HEK293 (cell line): ENCODE measurements around the gene PBRM1.
A peak's percentile ranks its signal among the peaks of the same experiment; 100 is the strongest.

Experiments used
- CTCF ChIA-PET: fragments of 350-600 bp; formaldehyde crosslinking; extraction: SDS; loops from one replicate; lab custom pipeline; 2021; ENCODE audit warnings: antibody characterized with exemption; lab: Yijun Ruan, JAX
- POLR2A ChIA-PET: fragments of 300-600 bp; formaldehyde crosslinking; extraction: SDS; loops from one replicate; lab custom pipeline; 2020; ENCODE audit warnings: antibody characterized with exemption, inconsistent platforms; lab: Yijun Ruan, JAX
- H3K27ac ChIP-seq: fragments of 200-500 bp; sonication (Bioruptor generic); 2 replicates; pipeline ENCODE4 v1.5.1; 2014; ENCODE audit warnings: low read depth, low read length, control low read depth, inconsistent platforms; ENCODE audit errors: extremely low read depth
- H3K36me3 ChIP-seq, 2 experiments: fragments of 200-500 bp in 1 of 2; sonication (Bioruptor generic) in 1 of 2; 1 replicate in 1 of 2; 2 replicates in 1 of 2; pipeline ENCODE4 v1.5.1; 2014 to 2017; ENCODE audit warnings: inconsistent platforms in 2 of 2, low read length in 2 of 2; ENCODE audit not compliant: control insufficient read depth in 2 of 2, insufficient read depth in 1 of 2
- H3K4me1 ChIP-seq: fragments of 200-500 bp; sonication (Bioruptor generic); 2 replicates; pipeline ENCODE4 v1.5.1; 2014; ENCODE audit warnings: mild to moderate bottlenecking, low read length, inconsistent platforms; ENCODE audit not compliant: control insufficient read depth, insufficient read depth
- H3K4me3 ChIP-seq: 2 replicates; pipeline ENCODE4 v1.5.1; 2011; ENCODE audit warnings: low read depth, mild to moderate bottlenecking, control low read depth, low read length, moderate library complexity
- H3K9me3 ChIP-seq: fragments of 200-500 bp; sonication (Bioruptor generic); 2 replicates; pipeline ENCODE4 v1.5.1; 2014; ENCODE audit warnings: low read depth, low read length, inconsistent platforms; ENCODE audit not compliant: control insufficient read depth, insufficient read depth
- KLF9 ChIP-seq: fragments of 450-650 bp; formaldehyde crosslinking; IDR thresholded peaks from 2 replicates; pipeline ENCODE4 v1.5.1; 2016; ENCODE audit warnings: missing biosample characterization, missing genetic modification characterization, low read depth
- MYNN ChIP-seq: fragments of 450-650 bp; formaldehyde crosslinking; IDR thresholded peaks from 2 replicates; pipeline ENCODE4 v1.5.1; 2016; ENCODE audit warnings: missing biosample characterization, missing genetic modification characterization, borderline replicate concordance
- TCF7L2 ChIP-seq: IDR thresholded peaks from 2 replicates; pipeline ENCODE4 v1.6.1; 2011; ENCODE audit warnings: low read depth, mild to moderate bottlenecking, inconsistent platforms, low read length, moderate library complexity, borderline replicate concordance
- WT1 ChIP-seq: fragments of 450-650 bp; formaldehyde crosslinking; IDR thresholded peaks from 2 replicates; pipeline ENCODE4 v1.5.1; 2016; ENCODE audit warnings: missing biosample characterization, missing genetic modification characterization
- YY1 ChIP-seq: fragments of 450-650 bp; formaldehyde crosslinking; IDR thresholded peaks from 2 replicates; pipeline ENCODE4 v1.5.1; 2018; ENCODE audit warnings: missing biosample characterization, missing genetic modification characterization
- ZEB2 ChIP-seq: fragments of 450-650 bp; formaldehyde crosslinking; IDR thresholded peaks from 2 replicates; pipeline ENCODE4 v1.5.1; 2016; ENCODE audit warnings: missing biosample characterization, missing genetic modification characterization
- ZNF112 ChIP-seq: fragments of 450-650 bp; formaldehyde crosslinking; IDR thresholded peaks from 2 replicates; pipeline ENCODE4 v1.5.0; 2017; ENCODE audit warnings: missing biosample characterization, missing genetic modification characterization
- ZNF114 ChIP-seq: fragments of 450-650 bp; formaldehyde crosslinking; IDR thresholded peaks from 2 replicates; pipeline ENCODE4 v1.5.0; 2017; ENCODE audit warnings: missing biosample characterization, missing genetic modification characterization
- ZNF19 ChIP-seq: fragments of 450-650 bp; formaldehyde crosslinking; IDR thresholded peaks from 2 replicates; pipeline ENCODE4; 2016; ENCODE audit warnings: missing biosample characterization, missing genetic modification characterization, low read depth
- ZNF211 ChIP-seq: fragments of 450-650 bp; formaldehyde crosslinking; IDR thresholded peaks from 2 replicates; pipeline ENCODE4 v1.5.1; 2016; ENCODE audit warnings: low read depth, missing biosample characterization, missing genetic modification characterization
- ZNF214 ChIP-seq: fragments of 450-650 bp; formaldehyde crosslinking; IDR thresholded peaks from 2 replicates; pipeline ENCODE4 v1.5.1; 2017; ENCODE audit warnings: missing biosample characterization, mild to moderate bottlenecking, missing genetic modification characterization, borderline replicate concordance
- ZNF221 ChIP-seq: fragments of 450-650 bp; formaldehyde crosslinking; IDR thresholded peaks from 2 replicates; pipeline ENCODE4 v1.5.1; 2017; ENCODE audit warnings: missing biosample characterization, missing genetic modification characterization, borderline replicate concordance
- ZNF366 ChIP-seq: fragments of 450-650 bp; formaldehyde crosslinking; conservative IDR thresholded peaks from 2 replicates; pipeline ENCODE4 v1.5.1; 2016; ENCODE audit warnings: missing biosample characterization, missing genetic modification characterization
- ZNF433 ChIP-seq: fragments of 450-650 bp; formaldehyde crosslinking; IDR thresholded peaks from 2 replicates; pipeline ENCODE4 v1.5.1; 2016; ENCODE audit warnings: missing biosample characterization, missing genetic modification characterization, low read depth
- ZNF473 ChIP-seq: fragments of 450-650 bp; formaldehyde crosslinking; IDR thresholded peaks from 2 replicates; pipeline ENCODE4 v1.5.1; 2017; ENCODE audit warnings: missing biosample characterization, missing genetic modification characterization
- ZNF514 ChIP-seq: fragments of 450-650 bp; formaldehyde crosslinking; IDR thresholded peaks from 2 replicates; pipeline ENCODE4 v1.5.1; 2016; ENCODE audit warnings: missing biosample characterization, missing genetic modification characterization
- ZNF596 ChIP-seq: fragments of 450-650 bp; IDR thresholded peaks from 2 replicates; pipeline ENCODE4 v1.5.0; 2018; ENCODE audit warnings: missing biosample characterization, mild to moderate bottlenecking, missing genetic modification characterization, moderate library complexity
- ZNF707 ChIP-seq: fragments of 450-650 bp; formaldehyde crosslinking; IDR thresholded peaks from 2 replicates; pipeline ENCODE4 v1.5.1; 2016; ENCODE audit warnings: missing biosample characterization, missing genetic modification characterization
- ZNF785 ChIP-seq: fragments of 450-650 bp; formaldehyde crosslinking; IDR thresholded peaks from 2 replicates; pipeline ENCODE4 v1.5.1; 2016; ENCODE audit warnings: missing biosample characterization, missing genetic modification characterization
- ZNF837 ChIP-seq: fragments of 450-650 bp; formaldehyde crosslinking; IDR thresholded peaks from 2 replicates; pipeline ENCODE4 v1.5.1; 2016; ENCODE audit warnings: missing biosample characterization, missing genetic modification characterization
- ZSCAN23 ChIP-seq: fragments of 450-650 bp; formaldehyde crosslinking; IDR thresholded peaks from 2 replicates; pipeline ENCODE4 v1.5.1; 2016; ENCODE audit warnings: missing biosample characterization, missing genetic modification characterization
- TF ChIP-seq, protein P1 (sequence below): fragments of 450-650 bp; formaldehyde crosslinking; IDR thresholded peaks from 2 replicates; pipeline ENCODE4 v1.5.1; 2016; ENCODE audit warnings: missing biosample characterization, missing genetic modification characterization
- TF ChIP-seq, protein P2 (sequence below): fragments of 450-650 bp; formaldehyde crosslinking; IDR thresholded peaks from 2 replicates; pipeline ENCODE4 v1.5.1; 2016; ENCODE audit warnings: missing biosample characterization, missing genetic modification characterization
- TF ChIP-seq, protein P3 (sequence below): fragments of 450-650 bp; formaldehyde crosslinking; IDR thresholded peaks from 2 replicates; pipeline ENCODE4 v1.5.1; 2017; ENCODE audit warnings: missing biosample characterization, missing genetic modification characterization
- TF ChIP-seq, protein P4 (sequence below): fragments of 450-650 bp; formaldehyde crosslinking; optimal IDR thresholded peaks from 2 replicates; pipeline ENCODE3; 2016; ENCODE audit warnings: missing biosample characterization, mild to moderate bottlenecking, missing genetic modification characterization
- TF ChIP-seq, protein P5 (sequence below): fragments of 450-650 bp; IDR thresholded peaks from 2 replicates; pipeline ENCODE4 v1.5.1; 2018; ENCODE audit warnings: missing biosample characterization, missing genetic modification characterization

Gene PBRM1

DNA sequence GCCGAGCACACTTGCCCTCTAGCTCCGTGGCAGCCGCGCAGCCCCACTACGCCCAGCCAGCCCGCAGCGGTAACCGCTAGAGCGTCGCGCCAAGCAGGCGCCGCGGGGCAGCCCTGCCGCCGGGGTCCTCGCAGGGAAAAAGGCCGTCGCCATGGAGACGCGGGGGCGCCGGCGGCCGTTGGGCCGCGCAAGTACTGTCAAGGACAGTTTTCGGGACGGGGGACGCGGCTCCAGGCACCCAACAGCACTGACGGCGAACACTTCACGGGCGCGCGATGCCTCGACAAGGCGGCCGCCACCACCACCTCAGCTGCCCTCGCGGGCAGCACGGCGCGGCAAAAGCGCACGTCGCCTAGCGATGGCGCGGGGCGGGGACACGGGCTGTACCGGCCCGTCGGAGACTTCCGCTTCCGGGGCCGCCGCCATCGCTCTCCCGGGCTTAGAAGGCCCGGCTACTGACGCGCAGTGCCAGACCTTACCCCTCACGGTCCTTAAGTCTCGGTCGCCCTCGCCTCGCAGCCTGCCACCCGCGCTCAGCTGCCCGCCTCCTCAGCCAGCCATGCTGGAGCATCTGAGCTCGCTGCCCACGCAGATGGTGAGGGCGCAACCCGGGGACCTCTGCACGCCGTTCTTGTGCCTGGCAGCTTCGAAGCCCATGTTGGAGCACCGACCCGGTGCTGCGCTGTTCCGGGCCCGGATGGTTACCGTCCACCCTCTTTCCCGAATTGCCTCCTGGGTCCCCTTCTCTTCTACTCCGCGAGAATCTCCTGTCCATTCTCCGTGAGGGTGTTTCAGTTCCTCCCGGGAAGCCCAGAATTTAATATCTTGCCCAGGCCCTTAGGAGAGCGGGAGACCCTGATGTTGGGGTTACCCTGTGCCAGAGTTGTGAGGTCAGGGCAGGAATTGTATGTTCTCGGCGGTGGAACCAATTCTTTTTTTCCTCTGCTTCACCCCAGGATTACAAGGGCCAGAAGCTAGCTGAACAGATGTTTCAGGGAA is 20.3 kb upstream of the PBRM1 start, which contains the start of the genes GLT8D1 and SPCS1:
GLT8D1 (minus strand) TSS at position 104 of the 999 bp plus-strand sequence. CDS start 5,331 bp downstream, outside the sequence.
SPCS1 (plus strand) TSS at position 419 of the 999 bp plus-strand sequence; CDS start at position 560, 141 bp downstream.
- Histone ChIP-seq H3K4me1 (peaks cover 3% of the 10 kb centered on the region; the same call in 1 of the 2 replicates), H3K27ac (peak within 1 kb of the TSS; percentile 64), H3K4me3 (peak within 1 kb of the TSS; percentile 100), H3K9me3 (no peaks in the 10 kb centered on the region), H3K36me3 (peaks cover 18 to 22% of the 10 kb centered on the region in 2 experiments)
- ChIA-PET CTCF (interaction anchor here (0.5 kb wide), 1 partner anchor 342 kb away, joined by 3 read pairs; no protein-coding TSS in a partner anchor), POLR2A (interaction anchor here (0.5 to 3.3 kb wide), 7 partner anchors 9 to 352 kb away, joined by 3 to 13 read pairs (median 5); partner anchors contain the start of genes GNL3, NEK4, PBRM1 and UQCC5)
- TF ChIP-seq, protein P1, sequence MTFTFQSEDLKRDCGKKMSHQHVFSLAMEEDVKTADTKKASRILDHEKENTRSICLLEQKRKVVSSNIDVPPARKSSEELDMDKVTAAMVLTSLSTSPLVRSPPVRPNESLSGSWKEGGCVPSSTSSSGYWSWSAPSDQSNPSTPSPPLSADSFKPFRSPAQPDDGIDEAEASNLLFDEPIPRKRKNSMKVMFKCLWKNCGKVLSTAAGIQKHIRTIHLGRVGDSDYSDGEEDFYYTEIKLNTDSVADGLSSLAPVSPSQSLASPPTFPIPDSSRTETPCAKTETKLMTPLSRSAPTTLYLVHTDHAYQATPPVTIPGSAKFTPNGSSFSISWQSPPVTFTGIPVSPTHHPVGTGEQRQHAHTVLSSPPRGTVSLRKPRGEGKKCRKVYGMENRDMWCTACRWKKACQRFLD (tag by site-specific recombination), result no peak
- TF ChIP-seq ZNF211 (tag by site-specific recombination) (no peak), TCF7L2 (no peak), ZNF473 (tag by site-specific recombination) (no peak), WT1 (tag by site-specific recombination) (no peak), ZNF114 (no peak), ZNF837 (no peak), ZNF596 (tag by site-specific recombination) (no peak), ZNF366 (tag by site-specific recombination) (no peak), ZNF785 (tag by site-specific recombination) (no peak), YY1 (tag by site-specific recombination) (peak; percentile 82), KLF9 (tag by site-specific recombination) (peak; percentile 57), ZNF214 (tag by site-specific recombination) (no peak), MYNN (tag by site-specific recombination) (peak; percentile 96), ZNF112 (tag by site-specific recombination) (no peak), ZNF514 (tag by site-specific recombination) (no peak), ZNF707 (tag by site-specific recombination) (no peak), ZNF433 (tag by site-specific recombination) (no peak), ZNF19 (tag by site-specific recombination) (no peak), ZSCAN23 (tag by site-specific recombination) (no peak), ZNF221 (no peak), ZEB2 (peak; percentile 65)
- TF ChIP-seq, protein P2, sequence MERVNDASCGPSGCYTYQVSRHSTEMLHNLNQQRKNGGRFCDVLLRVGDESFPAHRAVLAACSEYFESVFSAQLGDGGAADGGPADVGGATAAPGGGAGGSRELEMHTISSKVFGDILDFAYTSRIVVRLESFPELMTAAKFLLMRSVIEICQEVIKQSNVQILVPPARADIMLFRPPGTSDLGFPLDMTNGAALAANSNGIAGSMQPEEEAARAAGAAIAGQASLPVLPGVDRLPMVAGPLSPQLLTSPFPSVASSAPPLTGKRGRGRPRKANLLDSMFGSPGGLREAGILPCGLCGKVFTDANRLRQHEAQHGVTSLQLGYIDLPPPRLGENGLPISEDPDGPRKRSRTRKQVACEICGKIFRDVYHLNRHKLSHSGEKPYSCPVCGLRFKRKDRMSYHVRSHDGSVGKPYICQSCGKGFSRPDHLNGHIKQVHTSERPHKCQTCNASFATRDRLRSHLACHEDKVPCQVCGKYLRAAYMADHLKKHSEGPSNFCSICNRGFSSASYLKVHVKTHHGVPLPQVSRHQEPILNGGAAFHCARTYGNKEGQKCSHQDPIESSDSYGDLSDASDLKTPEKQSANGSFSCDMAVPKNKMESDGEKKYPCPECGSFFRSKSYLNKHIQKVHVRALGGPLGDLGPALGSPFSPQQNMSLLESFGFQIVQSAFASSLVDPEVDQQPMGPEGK, result no peak; the same call in 1 of the 2 replicates
- TF ChIP-seq, protein P3, sequence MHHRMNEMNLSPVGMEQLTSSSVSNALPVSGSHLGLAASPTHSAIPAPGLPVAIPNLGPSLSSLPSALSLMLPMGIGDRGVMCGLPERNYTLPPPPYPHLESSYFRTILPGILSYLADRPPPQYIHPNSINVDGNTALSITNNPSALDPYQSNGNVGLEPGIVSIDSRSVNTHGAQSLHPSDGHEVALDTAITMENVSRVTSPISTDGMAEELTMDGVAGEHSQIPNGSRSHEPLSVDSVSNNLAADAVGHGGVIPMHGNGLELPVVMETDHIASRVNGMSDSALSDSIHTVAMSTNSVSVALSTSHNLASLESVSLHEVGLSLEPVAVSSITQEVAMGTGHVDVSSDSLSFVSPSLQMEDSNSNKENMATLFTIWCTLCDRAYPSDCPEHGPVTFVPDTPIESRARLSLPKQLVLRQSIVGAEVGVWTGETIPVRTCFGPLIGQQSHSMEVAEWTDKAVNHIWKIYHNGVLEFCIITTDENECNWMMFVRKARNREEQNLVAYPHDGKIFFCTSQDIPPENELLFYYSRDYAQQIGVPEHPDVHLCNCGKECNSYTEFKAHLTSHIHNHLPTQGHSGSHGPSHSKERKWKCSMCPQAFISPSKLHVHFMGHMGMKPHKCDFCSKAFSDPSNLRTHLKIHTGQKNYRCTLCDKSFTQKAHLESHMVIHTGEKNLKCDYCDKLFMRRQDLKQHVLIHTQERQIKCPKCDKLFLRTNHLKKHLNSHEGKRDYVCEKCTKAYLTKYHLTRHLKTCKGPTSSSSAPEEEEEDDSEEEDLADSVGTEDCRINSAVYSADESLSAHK (tag by site-specific recombination), result no peak
- TF ChIP-seq, protein P4, sequence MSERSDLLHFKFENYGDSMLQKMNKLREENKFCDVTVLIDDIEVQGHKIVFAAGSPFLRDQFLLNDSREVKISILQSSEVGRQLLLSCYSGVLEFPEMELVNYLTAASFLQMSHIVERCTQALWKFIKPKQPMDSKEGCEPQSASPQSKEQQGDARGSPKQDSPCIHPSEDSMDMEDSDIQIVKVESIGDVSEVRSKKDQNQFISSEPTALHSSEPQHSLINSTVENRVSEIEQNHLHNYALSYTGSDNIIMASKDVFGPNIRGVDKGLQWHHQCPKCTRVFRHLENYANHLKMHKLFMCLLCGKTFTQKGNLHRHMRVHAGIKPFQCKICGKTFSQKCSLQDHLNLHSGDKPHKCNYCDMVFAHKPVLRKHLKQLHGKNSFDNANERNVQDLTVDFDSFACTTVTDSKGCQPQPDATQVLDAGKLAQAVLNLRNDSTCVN (tag by site-specific recombination), result peak; percentile 93
- TF ChIP-seq, protein P5, sequence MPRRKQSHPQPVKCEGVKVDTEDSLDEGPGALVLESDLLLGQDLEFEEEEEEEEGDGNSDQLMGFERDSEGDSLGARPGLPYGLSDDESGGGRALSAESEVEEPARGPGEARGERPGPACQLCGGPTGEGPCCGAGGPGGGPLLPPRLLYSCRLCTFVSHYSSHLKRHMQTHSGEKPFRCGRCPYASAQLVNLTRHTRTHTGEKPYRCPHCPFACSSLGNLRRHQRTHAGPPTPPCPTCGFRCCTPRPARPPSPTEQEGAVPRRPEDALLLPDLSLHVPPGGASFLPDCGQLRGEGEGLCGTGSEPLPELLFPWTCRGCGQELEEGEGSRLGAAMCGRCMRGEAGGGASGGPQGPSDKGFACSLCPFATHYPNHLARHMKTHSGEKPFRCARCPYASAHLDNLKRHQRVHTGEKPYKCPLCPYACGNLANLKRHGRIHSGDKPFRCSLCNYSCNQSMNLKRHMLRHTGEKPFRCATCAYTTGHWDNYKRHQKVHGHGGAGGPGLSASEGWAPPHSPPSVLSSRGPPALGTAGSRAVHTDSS (tag by site-specific recombination), result no peak
